GM19452 (cell line): ENCODE data around the gene NSG1.

Experiments used
- ATAC-seq: cut with Tn5 transposase; IDR thresholded peaks from one replicate; pipeline ENCODE4 v1.9.1; 2021; ENCODE audit not compliant: unreplicated experiment

NSG1 gene

GRCh38 chr4:4395371-4395770 is 8.5 kb downstream of the NSG1 start:
- ATAC-seq, result no peak

DNA sequence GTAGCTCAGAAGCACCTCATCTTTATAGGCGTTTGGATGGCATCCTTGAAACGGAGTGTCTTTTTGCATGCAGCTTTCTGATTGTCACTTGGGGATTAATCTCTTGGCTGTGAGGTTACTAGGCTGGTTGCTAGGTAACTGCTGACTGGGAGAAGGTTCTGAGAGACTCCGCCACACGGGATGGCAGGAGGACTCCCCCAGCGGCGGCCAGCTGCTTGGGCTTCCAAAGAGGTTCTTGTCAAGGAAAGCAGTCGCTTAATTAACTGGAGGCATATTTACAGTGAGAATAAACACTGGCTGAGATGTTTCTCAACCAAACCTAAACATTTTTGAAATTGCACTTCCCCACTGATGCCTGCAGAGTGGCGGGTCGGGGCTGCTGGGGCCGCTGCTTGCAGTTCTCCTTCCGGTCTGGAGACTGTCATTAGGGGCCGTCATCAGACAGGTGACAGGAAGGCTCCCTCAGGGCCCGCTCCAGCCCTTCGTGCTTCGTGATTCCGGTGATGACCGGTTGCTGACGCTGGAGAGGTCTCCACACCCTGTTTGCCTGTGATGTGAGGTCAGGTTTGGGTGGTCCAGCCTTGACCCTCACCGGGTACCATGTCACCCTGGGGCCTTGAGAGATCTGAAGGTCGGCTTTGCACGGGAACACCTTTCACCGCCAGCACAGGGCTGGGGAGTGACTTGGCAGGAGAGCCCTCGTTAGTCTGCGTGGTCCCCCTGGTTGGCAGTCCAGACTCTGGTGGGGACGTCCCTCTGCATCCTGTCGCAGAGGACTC is 9.1 kb downstream of the NSG1 start:
- peak; percentile 75 for ATAC-seq

DNA sequence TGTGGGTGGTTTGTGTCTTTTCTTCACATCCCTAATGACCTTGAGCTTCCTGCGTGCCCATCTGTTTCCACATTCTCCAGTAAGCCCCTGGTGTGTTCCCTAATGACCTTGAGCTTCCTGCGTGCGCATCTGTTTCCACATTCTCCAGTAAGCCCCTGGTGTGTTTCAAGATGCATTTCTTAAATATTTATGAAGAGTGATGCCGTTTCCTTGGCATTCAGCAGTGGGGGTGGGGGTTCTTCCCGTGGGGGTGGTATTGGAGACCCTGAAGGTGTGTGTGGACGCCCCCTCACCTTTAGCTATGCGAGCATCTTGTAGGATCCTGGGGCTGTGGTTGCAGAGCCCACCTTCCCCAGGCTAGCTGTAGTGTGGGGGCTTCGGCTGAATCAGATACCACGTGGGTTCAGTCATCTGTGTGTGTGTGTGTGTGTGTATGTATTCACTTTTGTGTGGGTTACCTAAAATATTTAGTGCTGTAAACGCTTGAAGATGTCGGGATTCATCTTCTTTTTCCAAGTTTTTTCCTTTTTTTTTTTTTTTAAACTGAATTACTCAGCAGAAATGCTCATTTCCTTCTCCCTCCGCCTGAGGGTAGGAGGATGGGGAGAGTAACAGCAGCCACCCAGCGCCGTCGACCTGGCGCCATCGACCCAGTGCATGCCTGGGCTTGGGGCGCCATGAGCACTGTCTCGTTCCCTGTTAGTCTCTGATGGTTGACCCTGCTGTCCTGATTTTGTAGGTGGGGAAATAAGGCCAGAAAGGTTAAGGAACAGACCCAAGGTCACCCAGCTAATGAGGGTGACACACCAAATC is 9.9 kb downstream of the NSG1 start:
- ATAC-seq, result no peak

- no peak for ATAC-seq
These were observed 10.5 kb downstream of the NSG1 start for GRCh38 chr4:4397441-4397819.

GRCh38 chr4:4398430-4398829 is 11.5 kb downstream of the NSG1 start:
- no peak for ATAC-seq

- ATAC-seq, result no peak
These were observed 14.1 kb downstream of the NSG1 start for GRCh38 chr4:4401036-4401435.

- no peak for ATAC-seq
These were observed 16.1 kb downstream of the NSG1 start for GRCh38 chr4:4402966-4403365.

GRCh38 chr4:4405358-4405962 is 18.6 kb downstream of the NSG1 start:
- no peak for ATAC-seq

GRCh38 chr4:4406455-4407298 is 19.8 kb downstream of the NSG1 start:
- no peak for ATAC-seq

DNA sequence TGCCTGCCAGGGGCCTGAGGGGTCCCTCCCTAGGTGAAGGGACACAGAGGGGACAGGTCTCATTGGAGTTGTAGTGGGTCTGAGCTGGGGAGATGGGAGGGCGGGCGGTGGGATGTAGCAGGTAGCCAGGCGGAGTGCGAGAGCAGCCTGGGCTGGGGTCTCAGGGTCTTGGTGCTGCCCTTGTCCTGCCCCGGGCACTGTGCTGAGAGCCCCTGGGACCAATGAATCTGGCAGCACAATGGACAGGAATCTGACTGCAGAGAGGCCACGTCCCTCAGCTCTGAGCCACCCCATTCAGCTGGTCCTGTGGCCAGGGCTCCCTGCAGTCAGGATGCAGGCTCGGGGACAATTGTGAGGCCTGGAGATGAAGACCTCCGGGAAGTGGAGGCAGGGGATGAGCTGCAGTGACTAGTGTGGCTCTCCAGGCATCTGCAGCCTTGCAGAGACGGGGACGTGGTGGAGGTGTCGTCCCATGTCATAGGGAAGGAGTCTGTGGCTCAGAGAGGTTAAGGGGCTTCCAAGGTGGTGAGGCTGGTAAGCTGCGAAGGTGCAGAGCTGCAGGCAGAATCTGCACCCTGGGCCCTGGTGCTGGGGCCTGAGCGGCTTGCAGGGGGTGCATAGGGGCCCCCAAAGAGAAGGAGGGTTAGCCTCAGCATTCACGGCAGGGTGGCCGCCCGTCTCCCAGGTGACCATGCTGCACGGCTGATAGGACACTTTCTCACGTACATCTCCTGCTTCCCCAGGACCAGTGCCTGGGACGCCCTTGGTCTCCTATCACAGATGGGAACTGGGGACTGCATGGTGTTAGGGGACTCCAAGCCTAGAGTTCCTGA is 20.6 kb downstream of the NSG1 start:
- no peak for ATAC-seq

DNA sequence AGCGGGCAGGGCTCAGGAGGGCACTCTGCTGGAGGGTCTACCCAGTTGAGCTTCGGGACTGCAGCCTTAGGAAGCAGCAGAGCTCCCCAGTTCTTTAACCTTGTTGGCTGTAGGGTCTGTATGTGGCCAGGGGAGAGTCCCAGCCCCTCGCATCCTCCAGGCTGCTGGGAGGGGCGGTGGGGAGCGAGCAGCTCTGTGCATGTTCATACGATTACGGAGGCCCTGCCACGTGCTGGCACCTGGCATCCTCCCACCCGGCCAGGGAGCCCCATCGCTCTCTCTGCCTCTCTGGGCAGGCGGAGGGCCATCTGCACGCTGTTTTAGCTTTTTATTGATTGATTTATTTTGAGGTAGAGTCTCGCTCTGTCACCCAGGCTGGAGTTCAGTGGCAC is 21.2 kb downstream of the NSG1 start:
- ATAC-seq, result no peak

DNA sequence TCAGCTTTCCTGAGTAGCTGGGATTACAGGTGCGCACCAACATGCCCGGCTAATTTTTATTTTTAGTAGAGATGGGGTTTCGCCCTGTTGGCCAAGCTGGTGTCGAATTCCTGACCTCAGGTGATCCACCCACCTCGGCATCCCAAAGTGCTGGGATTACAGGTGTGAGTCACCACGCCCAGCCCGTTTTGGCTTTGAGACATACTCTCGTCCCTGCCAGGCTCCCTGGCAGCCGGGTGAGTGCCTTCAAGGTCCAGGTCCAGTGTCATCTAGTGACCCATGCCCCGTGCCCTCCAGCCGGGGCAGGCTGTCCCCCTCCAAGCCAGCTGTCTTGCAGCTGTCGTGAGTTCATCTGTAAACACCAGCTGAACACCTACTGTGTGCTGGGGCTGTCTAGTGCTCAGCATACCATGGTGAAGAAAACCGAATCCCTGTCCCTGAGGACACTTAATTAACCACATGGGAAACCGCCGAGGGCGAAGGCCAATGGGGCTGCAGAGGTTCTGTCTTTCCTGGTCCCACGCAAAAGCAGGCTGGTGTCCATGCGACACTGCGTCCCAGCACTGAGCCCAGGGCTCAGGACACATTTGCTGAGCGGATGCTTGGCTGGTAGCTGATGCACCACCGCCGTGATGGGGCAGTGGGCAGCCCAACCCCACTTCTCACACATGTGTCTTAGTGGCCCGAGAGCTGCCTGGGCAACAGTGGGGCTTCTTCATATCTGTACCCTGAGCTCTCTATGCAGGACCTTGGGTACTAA is 21.9 kb downstream of the NSG1 start:
- no peak for ATAC-seq

GRCh38 chr4:4409416-4410115 is 22.7 kb downstream of the NSG1 start:
- ATAC-seq, result no peak

GRCh38 chr4:4410271-4410670 is 23.4 kb downstream of the NSG1 start:
- ATAC-seq, result no peak

DNA sequence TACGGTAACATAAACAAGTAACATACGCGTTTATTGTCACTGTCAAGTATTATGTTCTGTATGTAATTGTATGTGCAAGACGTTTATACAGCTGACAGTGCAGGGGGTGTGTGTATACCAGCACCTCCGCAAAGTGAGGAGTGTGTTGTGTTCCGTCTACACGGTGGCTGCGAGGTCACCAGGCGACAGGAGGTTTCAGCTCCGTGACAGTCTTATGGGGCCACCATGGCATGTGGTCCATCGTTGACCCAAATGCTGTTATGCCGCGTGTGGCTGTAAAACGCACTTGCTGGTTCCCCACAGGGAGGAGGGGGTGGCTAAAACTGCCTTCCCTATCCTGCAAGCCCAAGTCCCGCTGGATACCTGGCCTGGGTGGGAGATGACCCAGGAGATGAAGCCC is 25.0 kb downstream of the NSG1 start:
- no peak for ATAC-seq

GRCh38 chr4:4412641-4413372 is 25.9 kb downstream of the NSG1 start:
- ATAC-seq, result no peak

DNA sequence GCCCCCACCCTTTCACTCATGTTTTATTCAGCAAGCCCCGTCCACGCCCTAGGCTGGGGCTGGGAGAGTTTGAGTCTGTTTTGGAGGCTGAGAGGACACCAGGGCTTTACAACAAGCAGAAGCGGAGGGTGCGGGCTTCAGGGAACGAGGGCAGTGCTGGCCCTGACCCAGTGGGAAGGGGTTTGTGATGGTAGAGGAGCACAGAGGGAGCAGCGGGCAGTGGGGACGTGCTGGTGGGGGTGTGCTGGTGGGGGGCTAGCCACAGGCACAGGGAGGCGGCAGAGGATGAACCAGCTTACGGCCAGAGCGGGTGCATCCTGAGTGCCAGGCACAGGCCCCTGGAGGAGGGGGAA is 26.4 kb downstream of the NSG1 start:
- no peak for ATAC-seq

DNA sequence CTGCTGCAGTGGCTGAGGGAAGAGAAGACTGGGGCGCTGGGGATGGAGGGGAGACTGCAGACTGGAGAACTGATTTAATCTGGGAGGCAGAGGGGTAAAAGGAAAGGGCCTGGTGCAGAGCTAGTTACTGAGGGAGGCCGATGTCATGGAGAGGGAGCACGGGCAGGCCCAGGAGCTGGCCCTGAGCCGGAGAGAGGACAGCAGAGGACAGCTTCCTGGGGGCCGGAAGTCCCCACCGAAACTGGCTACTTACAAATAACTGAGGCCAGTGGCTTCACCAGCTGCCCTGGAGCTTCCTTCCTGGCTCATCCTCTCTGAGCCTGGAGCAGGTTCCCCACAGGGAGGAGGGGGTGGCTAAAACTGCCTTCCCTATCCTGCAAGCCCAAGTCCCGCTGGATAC is 26.9 kb downstream of the NSG1 start:
- ATAC-seq, result no peak
